Upper lobe of right lung (tissue), 1 donor: ENCODE results near the gene LASP1. TPM values are rescaled to one million over a fixed set of nuclear protein-coding genes. Genes with fewer than 3 reads are reported as not detected.

ENCODE experiments used
- ATAC-seq: fragments of 200-7000 bp; cut with Tn5 transposase; one replicate; pipeline ENCODE4 v1.9.1; 2020; ENCODE audit warnings: mild to moderate bottlenecking, moderate library complexity
- DNase-seq: peaks from one replicate; pipeline ENCODE4 v3.0.0-alpha.2; 2020
- H3K27ac ChIP-seq: fragments of 200-600 bp; one replicate; pipeline ENCODE4 v1.8.0; 2022
- H3K27me3 ChIP-seq: fragments of 200-600 bp; one replicate; pipeline ENCODE4 v1.8.0; 2022; ENCODE audit warnings: mild to moderate bottlenecking
- H3K36me3 ChIP-seq: fragments of 200-600 bp; one replicate; pipeline ENCODE4 v1.8.0; 2022
- H3K4me1 ChIP-seq: fragments of 200-600 bp; one replicate; pipeline ENCODE4 v1.8.0; 2022
- H3K4me3 ChIP-seq: fragments of 200-600 bp; one replicate; pipeline ENCODE4 v1.8.0; 2022; ENCODE audit warnings: mild to moderate bottlenecking
- H3K9me3 ChIP-seq: fragments of 200-600 bp; one replicate; pipeline ENCODE4 v1.8.0; 2022
- intact Hi-C: fragments of 100-400 bp; cut with DNase I; formaldehyde crosslinking; loops from one replicate; pipeline ENCODE4 v1.11.0; 2022
- total RNA-seq: library from RNA; stranded (reverse); fragmentation: NEBNext Ultra II Directional; extraction: Animal tissue kit (Norgen Biotek cat#: 25700); gene quantifications from one replicate; pipeline ENCODE4 v1.2.1, GENCODE V29; 2021
- TF ChIP-seq, protein P1 (sequence below): fragments of 200-600 bp; IDR thresholded peaks from one replicate; pipeline ENCODE4 v1.8.0; 2022; ENCODE audit warnings: antibody characterized with exemption
- donor health status: DM: no; HTN: yes; CAD: no; lungs with severe emphysema.

The LASP1 gene
- total RNA-seq, 1 donor from 2014 or later, result 158 TPM

- TF ChIP-seq, protein P1, sequence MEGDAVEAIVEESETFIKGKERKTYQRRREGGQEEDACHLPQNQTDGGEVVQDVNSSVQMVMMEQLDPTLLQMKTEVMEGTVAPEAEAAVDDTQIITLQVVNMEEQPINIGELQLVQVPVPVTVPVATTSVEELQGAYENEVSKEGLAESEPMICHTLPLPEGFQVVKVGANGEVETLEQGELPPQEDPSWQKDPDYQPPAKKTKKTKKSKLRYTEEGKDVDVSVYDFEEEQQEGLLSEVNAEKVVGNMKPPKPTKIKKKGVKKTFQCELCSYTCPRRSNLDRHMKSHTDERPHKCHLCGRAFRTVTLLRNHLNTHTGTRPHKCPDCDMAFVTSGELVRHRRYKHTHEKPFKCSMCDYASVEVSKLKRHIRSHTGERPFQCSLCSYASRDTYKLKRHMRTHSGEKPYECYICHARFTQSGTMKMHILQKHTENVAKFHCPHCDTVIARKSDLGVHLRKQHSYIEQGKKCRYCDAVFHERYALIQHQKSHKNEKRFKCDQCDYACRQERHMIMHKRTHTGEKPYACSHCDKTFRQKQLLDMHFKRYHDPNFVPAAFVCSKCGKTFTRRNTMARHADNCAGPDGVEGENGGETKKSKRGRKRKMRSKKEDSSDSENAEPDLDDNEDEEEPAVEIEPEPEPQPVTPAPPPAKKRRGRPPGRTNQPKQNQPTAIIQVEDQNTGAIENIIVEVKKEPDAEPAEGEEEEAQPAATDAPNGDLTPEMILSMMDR, result no peak
- peaks cover 65% of the 10 kb centered on the region for H3K36me3 ChIP-seq
- H3K4me1 ChIP-seq, result peaks cover 78% of the 10 kb centered on the region
- intact Hi-C loops, result no loop called here
- H3K27ac ChIP-seq, result peak overlapping the region; percentile 81
- no peak for DNase-seq
- ATAC-seq, result no peak
- no peaks in the 10 kb centered on the region for H3K27me3 ChIP-seq
- no peak overlapping the region for H3K4me3 ChIP-seq
- no peaks in the 10 kb centered on the region for H3K9me3 ChIP-seq
Measured at GRCh38 chr17:38899421-38899820, 29.6 kb downstream of the LASP1 start.

DNA sequence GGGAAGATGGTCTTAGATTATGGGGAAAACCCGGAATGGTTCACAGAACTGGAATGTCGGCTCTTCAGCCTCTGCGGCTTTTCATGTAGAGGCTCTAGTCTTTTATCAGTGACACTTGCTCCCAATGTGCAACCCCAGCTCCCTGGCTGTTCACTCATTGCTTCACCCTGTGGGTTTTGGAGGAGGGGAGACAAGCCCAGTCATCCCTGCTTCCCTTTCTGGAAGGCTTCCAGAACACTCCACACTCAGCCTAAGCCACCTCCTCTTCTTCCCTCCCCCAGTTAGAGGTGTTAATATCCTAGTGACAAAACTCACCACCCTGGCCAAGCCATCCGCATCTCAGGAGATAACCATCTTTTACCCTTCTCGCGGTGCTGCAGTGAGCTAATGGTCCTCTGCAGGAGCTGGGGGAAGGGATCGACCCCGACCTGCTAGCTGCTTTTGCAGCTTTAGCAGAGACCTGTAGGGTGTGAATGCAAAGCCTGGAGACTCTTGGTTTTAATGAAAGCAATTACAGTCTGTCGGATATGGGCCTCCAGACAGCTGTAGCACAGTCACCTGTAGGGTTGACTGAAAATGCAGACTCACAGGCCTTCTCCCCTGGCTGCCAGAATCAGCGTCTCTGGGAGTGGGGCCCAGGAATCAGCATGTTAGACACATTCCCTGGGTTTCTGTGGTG, 31.3 kb downstream of the LASP1 start:
- H3K36me3 ChIP-seq, result peaks cover 63% of the 10 kb centered on the region
- DNase-seq, result no peak
- H3K4me3 ChIP-seq, result no peak overlapping the region

GRCh38 chr17:38903404-38903803, 33.5 kb downstream of the LASP1 start:
- no peak for ATAC-seq
- TF ChIP-seq, protein P1, result no peak
- Histone ChIP-seq H3K27ac (no peak overlapping the region), H3K27me3 (no peaks in the 10 kb centered on the region), H3K4me1 (peaks cover 73% of the 10 kb centered on the region), H3K4me3 (no peak overlapping the region), H3K9me3 (no peaks in the 10 kb centered on the region), H3K36me3 (peaks cover 57% of the 10 kb centered on the region)
- intact Hi-C loops, result no loop called here
- no peak for DNase-seq

More for the DNA sequence above, 31.3 kb downstream of the LASP1 start:
- Histone ChIP-seq H3K27ac (peak overlapping the region; percentile 33), H3K9me3 (no peaks in the 10 kb centered on the region), H3K4me1 (peaks cover 73% of the 10 kb centered on the region), H3K27me3 (no peaks in the 10 kb centered on the region)
- intact Hi-C loops, result no loop called here
- ATAC-seq, result peak; percentile 85
- TF ChIP-seq, protein P1, result no peak

DNA sequence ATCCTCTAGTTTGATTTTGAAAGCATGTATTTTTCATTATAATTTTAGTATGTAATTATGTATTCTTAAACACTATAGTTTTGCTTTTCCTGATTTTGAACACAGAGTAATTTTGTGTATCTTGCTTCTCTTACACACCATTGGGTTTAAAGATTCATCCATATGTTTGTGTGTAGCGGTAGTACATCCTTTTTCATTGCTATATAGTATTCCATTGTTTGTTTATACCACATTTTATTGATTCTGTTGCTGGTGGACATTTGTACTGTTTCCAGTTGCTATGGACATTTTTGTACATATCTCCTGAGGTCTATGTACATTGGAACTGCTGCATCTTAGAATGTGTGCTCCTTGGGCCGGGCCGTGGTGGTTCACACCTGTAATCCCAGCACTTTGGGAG, 35.0 kb downstream of the LASP1 start:
- TF ChIP-seq, protein P1, result no peak
- ATAC-seq, result no peak
- peaks cover 47% of the 10 kb centered on the region for H3K36me3 ChIP-seq
- H3K27me3 ChIP-seq, result no peaks in the 10 kb centered on the region
- no peaks in the 10 kb centered on the region for H3K9me3 ChIP-seq
- no peak overlapping the region for H3K27ac ChIP-seq
- H3K4me1 ChIP-seq, result peaks cover 73% of the 10 kb centered on the region
- no peak overlapping the region for H3K4me3 ChIP-seq
- no peak for DNase-seq
- intact Hi-C loops, result no loop called here

GRCh38 chr17:38905375-38905774, 35.5 kb downstream of the LASP1 start:
- Histone ChIP-seq H3K9me3 (no peaks in the 10 kb centered on the region), H3K27me3 (no peaks in the 10 kb centered on the region), H3K4me3 (no peak overlapping the region), H3K4me1 (peaks cover 71% of the 10 kb centered on the region), H3K27ac (no peak overlapping the region), H3K36me3 (peaks cover 48% of the 10 kb centered on the region)
- intact Hi-C loops, result no loop called here
- ATAC-seq (no peak), DNase-seq (no peak)
- TF ChIP-seq, protein P1, result no peak
